Suppressor macrophage (primary cell): Measurements from ENCODE around the gene C1orf167.

Experiments used
- DNase-seq, 4 experiments: peaks; one replicate each; pipeline ENCODE4 v3.0.0-alpha.2; 2020 to 2022

Gene C1orf167

GRCh38 chr1:11835441-11836225 is 73.6 kb downstream of the C1orf167 start:
- DNase-seq, result no peak

- DNase-seq, result no peak
These were observed 75.2 kb downstream of the C1orf167 start for GRCh38 chr1:11836955-11837766.

- DNase-seq, result no peak
These were observed 75.9 kb downstream of the C1orf167 start for GRCh38 chr1:11837767-11838348.

DNA sequence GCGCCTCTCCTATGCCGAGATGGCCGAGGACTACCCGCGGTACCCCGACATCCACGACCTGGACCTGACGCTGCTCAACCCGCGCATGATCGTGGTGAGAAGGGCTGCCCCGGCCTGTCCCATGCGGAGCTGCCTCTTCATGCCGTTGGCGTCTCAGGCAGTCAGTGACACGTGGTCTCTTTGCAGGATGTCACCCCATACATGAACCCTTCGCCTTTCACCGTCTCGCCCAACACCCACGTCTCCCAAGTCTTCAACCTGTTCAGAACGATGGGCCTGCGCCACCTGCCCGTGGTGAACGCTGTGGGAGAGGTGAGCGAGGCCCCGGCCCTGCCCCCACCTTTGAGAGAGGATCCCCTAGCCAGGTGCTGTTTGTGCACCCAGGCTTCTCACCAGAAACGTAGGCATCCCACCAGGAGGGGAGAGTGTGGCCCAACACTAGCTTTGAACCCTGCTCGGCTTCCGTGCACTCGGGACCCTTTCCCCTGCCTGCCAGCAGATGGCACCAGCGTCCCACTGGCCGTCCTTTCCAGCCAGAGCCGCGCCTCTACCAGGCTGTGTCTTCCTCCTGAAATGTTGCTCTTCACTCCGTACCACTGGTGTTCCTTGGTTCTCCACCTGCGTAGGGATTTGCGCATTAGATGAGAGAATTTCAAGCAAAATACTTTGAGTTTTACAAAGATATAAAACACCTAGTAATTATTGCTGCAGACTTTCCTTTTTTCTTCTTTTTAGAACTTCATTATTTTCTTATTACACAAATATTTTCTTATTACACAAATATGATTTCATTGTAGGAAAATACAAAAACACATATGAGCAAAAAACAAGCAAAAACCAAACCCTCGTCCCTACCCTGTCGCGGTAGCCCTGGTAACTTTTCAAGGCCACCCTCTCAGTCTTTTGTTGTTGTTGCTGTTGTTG is 76.6 kb downstream of the C1orf167 start:
- DNase-seq, result peak; percentile 73 to 84 (median 78)
